SK-N-SH (cell line): ENCODE measurements around the gene NLRC5. TPM values are rescaled to one million over a fixed set of nuclear protein-coding genes. Genes with fewer than 3 reads are reported as not detected.

Source experiments
- CTCF ChIA-PET: fragments of 300-600, 350-600 bp; formaldehyde crosslinking; extraction: SDS; loops from one replicate; lab custom pipeline; 2021; lab: Yijun Ruan, JAX
- POLR2A ChIA-PET: fragments of 350-600 bp; sonication (Branson Sonifier 250); formaldehyde crosslinking; extraction: SDS; loops from one replicate; lab custom pipeline; 2020; ENCODE audit warnings: antibody characterized with exemption, inconsistent platforms; lab: Yijun Ruan, JAX
- DNase-seq: peaks from one replicate; pipeline ENCODE4 v3.0.0; 2012
- H2AFZ ChIP-seq: fragments of 200-600 bp; sonication (generic); 2 replicates; pipeline ENCODE4 v1.8.1; 2016; ENCODE audit warnings: antibody characterized with exemption, mild to moderate bottlenecking, low read depth
- H3F3A ChIP-seq: fragments of 200-600 bp; sonication (generic); replicated peaks from 2 replicates; pipeline ENCODE3; 2016; ENCODE audit warnings: antibody characterized with exemption, mild to moderate bottlenecking; ENCODE audit not compliant: insufficient read depth
- H3K27ac ChIP-seq, 2 experiments: fragments of 200-500 bp in 1 of 2; fragments of 200-600 bp in 1 of 2; sonication (Bioruptor generic) in 1 of 2; sonication (generic), shearing (Covaris generic) in 1 of 2; 2 replicates each; pipeline versions ENCODE4 v1.5.1 to v1.6.1; 2014 to 2016; ENCODE audit warnings: low read depth in 2 of 2, inconsistent platforms in 1 of 2, low read length in 1 of 2, mild to moderate bottlenecking in 1 of 2, mixed read lengths in 1 of 2
- H3K27me3 ChIP-seq: fragments of 200-600 bp; sonication (generic), shearing (Covaris generic); 2 replicates; pipeline ENCODE4 v1.6.1; 2016; ENCODE audit warnings: mixed run types; ENCODE audit not compliant: insufficient read depth
- H3K36me3 ChIP-seq, 2 experiments: fragments of 200-500 bp in 1 of 2; fragments of 200-600 bp in 1 of 2; sonication (Bioruptor generic) in 1 of 2; sonication (generic) in 1 of 2; replicated peaks in 1 of 2; 2 replicates each; pipeline versions ENCODE3 to v1.5.1; 2014 to 2016; ENCODE audit warnings: low read length in 1 of 2, mild to moderate bottlenecking in 1 of 2; ENCODE audit not compliant: insufficient read depth in 2 of 2, control insufficient read depth in 1 of 2
- H3K4me1 ChIP-seq, 2 experiments: fragments of 200-500 bp in 1 of 2; fragments of 200-600 bp in 1 of 2; sonication (Bioruptor generic) in 1 of 2; sonication (generic), shearing (Covaris generic) in 1 of 2; 2 replicates each; pipeline versions ENCODE4 v1.5.1 to v1.6.1; 2014 to 2016; ENCODE audit warnings: low read depth in 1 of 2, low read length in 1 of 2, mixed run types in 1 of 2; ENCODE audit not compliant: insufficient read depth in 2 of 2, control insufficient read depth in 1 of 2
- H3K4me2 ChIP-seq: fragments of 200-600 bp; sonication (generic), shearing (Covaris generic); 2 replicates; pipeline ENCODE4 v1.6.1; 2017; ENCODE audit warnings: mixed run types
- H3K4me3 ChIP-seq, 2 experiments: fragments of 200-500 bp in 1 of 2; fragments of 200-600 bp in 1 of 2; sonication (Bioruptor generic) in 1 of 2; sonication (generic), shearing (Covaris generic) in 1 of 2; 2 replicates each; pipeline versions ENCODE4 v1.5.1 to v1.8.1; 2014 to 2016; ENCODE audit warnings: low read depth in 2 of 2, inconsistent platforms in 1 of 2, low read length in 1 of 2, mild to moderate bottlenecking in 1 of 2, mixed read lengths in 1 of 2, moderate library complexity in 1 of 2
- H3K79me2 ChIP-seq: fragments of 200-600 bp; sonication (generic); 2 replicates; pipeline ENCODE4 v1.8.1; 2017; ENCODE audit warnings: mild to moderate bottlenecking; ENCODE audit not compliant: insufficient read depth
- H3K9ac ChIP-seq: fragments of 200-600 bp; sonication (generic); 2 replicates; pipeline ENCODE4 v1.6.1; 2017; ENCODE audit warnings: mixed run types
- H3K9me2 ChIP-seq: fragments of 200-600 bp; sonication (generic); 2 replicates; pipeline ENCODE4 v1.6.1; 2017; ENCODE audit warnings: mixed run types
- H3K9me3 ChIP-seq: fragments of 200-600 bp; sonication (generic); 2 replicates; pipeline ENCODE4 v1.6.1; 2017; ENCODE audit warnings: mixed run types, mild to moderate bottlenecking, moderate library complexity
- H4K20me1 ChIP-seq: fragments of 200-600 bp; sonication (generic); 2 replicates; pipeline ENCODE4 v1.6.1; 2017; ENCODE audit warnings: mild to moderate bottlenecking, mixed run types; ENCODE audit not compliant: insufficient read depth
- EP300 ChIP-seq, 2 experiments: IDR thresholded peaks; 2 replicates each; pipeline versions ENCODE4 v1.4.0 to v1.6.1; 2012; ENCODE audit warnings: borderline replicate concordance in 1 of 2, low read depth in 1 of 2, low read length in 1 of 2
- EZH2phosphoT487 ChIP-seq: fragments of 200-600 bp; sonication (generic); IDR thresholded peaks from 2 replicates; pipeline ENCODE4 v1.6.1; 2017; ENCODE audit warnings: low read depth, mixed run types, mild to moderate bottlenecking, antibody characterized with exemption, moderate library complexity, borderline replicate concordance
- JUND ChIP-seq: IDR thresholded peaks from 2 replicates; pipeline ENCODE4 v1.4.0; 2012
- NFIC ChIP-seq: IDR thresholded peaks from 2 replicates; pipeline ENCODE4 v1.4.0; 2012; ENCODE audit warnings: borderline replicate concordance
- REST ChIP-seq: IDR thresholded peaks from 2 replicates; pipeline ENCODE4 v1.6.1; 2012; ENCODE audit warnings: mild to moderate bottlenecking, low read depth, low read length, moderate library complexity
- RXRA ChIP-seq: IDR thresholded peaks from 2 replicates; pipeline ENCODE4 v1.4.0; 2012; ENCODE audit warnings: low read depth, mild to moderate bottlenecking, borderline replicate concordance
- SMC3 ChIP-seq: IDR thresholded peaks from 2 replicates; pipeline ENCODE4 v1.6.1; 2012; ENCODE audit warnings: low read depth, low read length, improper control_type of control experiment
- YY1 ChIP-seq: IDR thresholded peaks from 2 replicates; pipeline ENCODE4 v1.4.0; 2012; ENCODE audit warnings: low read depth, mild to moderate bottlenecking
- WGBS: methylation state at CpG from one replicate; pipeline ENCODE4 v1.1.6; 2017; ENCODE audit warnings: low lambda C conversion rate; 5-methylcytosine and 5-hydroxymethylcytosine counted together
- polyA plus RNA-seq, 3 experiments: library from polyadenylated mRNA; depleted of rRNA; stranded (reverse); fragments of >200 nt; gene quantifications; 2 replicates each; pipeline ENCODE4 v1.2.3, GENCODE V29; 2012
- TF ChIP-seq, protein P1 (sequence below): fragments of 200-600 bp; sonication (generic); IDR thresholded peaks from 2 replicates; pipeline ENCODE4 v1.6.1; 2017; ENCODE audit warnings: antibody characterized with exemption, mild to moderate bottlenecking, moderate library complexity
- TF ChIP-seq, protein P2 (sequence below): IDR thresholded peaks from 2 replicates; pipeline ENCODE4 v1.4.0; 2012; ENCODE audit warnings: low read depth

Gene NLRC5
- polyA plus RNA-seq, 1 of the 3 experiments (the other 2 are of a cell fraction): 6.5 TPM

- H3K4me1 ChIP-seq: peaks cover 0 to 19% of the 10 kb centered on the region in 2 experiments; a peak in 1 of 4 replicates
- WGBS: 84% methylated on average over 9 of the region's 10 CpGs
- CTCF ChIA-PET: interaction anchor here (0.8 to 2.2 kb wide), 4 partner anchors 10 to 36 kb away, joined by 3 to 9 read pairs (median 6); partner anchors contain the start of gene CPNE2
- H4K20me1 ChIP-seq: 0 out of 2 replicates have a peak, but pooled peaks cover 2% of the 10 kb centered on the region
- H3K27ac ChIP-seq: no peak overlapping the region
- H3K36me3 ChIP-seq: peaks cover 0 to 7% of the 10 kb centered on the region in 2 experiments
- no peaks in the 10 kb centered on the region for H3K9me2 ChIP-seq
- peaks cover 4% of the 10 kb centered on the region for H3F3A ChIP-seq
- no peak overlapping the region for H3K4me2 ChIP-seq
- no peaks in the 10 kb centered on the region for H3K27me3 ChIP-seq
- POLR2A ChIA-PET: no interaction called here
- H3K9me3 ChIP-seq: no peaks in the 10 kb centered on the region
- no peaks in the 10 kb centered on the region for H3K79me2 ChIP-seq
- H2AFZ ChIP-seq: no peak overlapping the region
- H3K9ac ChIP-seq: no peak overlapping the region
- no peak for DNase-seq
- H3K4me3 ChIP-seq: no peak overlapping the region
- TF ChIP-seq REST: no peak
- TF ChIP-seq EZH2phosphoT487: no peak
- TF ChIP-seq JUND: no peak
- TF ChIP-seq, protein P1, sequence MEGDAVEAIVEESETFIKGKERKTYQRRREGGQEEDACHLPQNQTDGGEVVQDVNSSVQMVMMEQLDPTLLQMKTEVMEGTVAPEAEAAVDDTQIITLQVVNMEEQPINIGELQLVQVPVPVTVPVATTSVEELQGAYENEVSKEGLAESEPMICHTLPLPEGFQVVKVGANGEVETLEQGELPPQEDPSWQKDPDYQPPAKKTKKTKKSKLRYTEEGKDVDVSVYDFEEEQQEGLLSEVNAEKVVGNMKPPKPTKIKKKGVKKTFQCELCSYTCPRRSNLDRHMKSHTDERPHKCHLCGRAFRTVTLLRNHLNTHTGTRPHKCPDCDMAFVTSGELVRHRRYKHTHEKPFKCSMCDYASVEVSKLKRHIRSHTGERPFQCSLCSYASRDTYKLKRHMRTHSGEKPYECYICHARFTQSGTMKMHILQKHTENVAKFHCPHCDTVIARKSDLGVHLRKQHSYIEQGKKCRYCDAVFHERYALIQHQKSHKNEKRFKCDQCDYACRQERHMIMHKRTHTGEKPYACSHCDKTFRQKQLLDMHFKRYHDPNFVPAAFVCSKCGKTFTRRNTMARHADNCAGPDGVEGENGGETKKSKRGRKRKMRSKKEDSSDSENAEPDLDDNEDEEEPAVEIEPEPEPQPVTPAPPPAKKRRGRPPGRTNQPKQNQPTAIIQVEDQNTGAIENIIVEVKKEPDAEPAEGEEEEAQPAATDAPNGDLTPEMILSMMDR: no peak
- no peak for TF ChIP-seq YY1
- TF ChIP-seq SMC3: no peak
- no peak for TF ChIP-seq EP300 (IDR thresholded peaks at IDR 0.05; ENCODE audit: borderline replicate concordance in 1 of 2, low read depth in 1 of 2, low read length in 1 of 2)
- TF ChIP-seq RXRA: no peak
- TF ChIP-seq, protein P2, sequence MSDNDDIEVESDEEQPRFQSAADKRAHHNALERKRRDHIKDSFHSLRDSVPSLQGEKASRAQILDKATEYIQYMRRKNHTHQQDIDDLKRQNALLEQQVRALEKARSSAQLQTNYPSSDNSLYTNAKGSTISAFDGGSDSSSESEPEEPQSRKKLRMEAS: no peak
- TF ChIP-seq NFIC: no peak
Observed at GRCh38 chr16:57112403-57113041, 123.2 kb downstream of the NLRC5 start.
